Renal cortex interstitium (tissue), 15 donors: Measurements from ENCODE around the gene SLC5A9. TPM values are rescaled to one million over a fixed set of nuclear protein-coding genes. Genes with fewer than 3 reads are reported as not detected.

Source experiments
- DNase-seq, 11 donors: peaks; one replicate each; pipeline ENCODE4 v3.0.0-alpha.2; 2013; ENCODE audit warnings: low read depth in 9 of 11, low spot score in 4 of 11; ENCODE audit errors: extremely low read depth in 1 of 11
- long read RNA-seq, 16 experiments: transcript quantifications; one replicate each; lab custom pipeline, GENCODE V29; 2026
- polyA plus RNA-seq, 3 donors: library from polyadenylated mRNA; unstranded; fragments of 120-200 nt; gene quantifications; one replicate each; pipeline ENCODE4 v1.2.1, GENCODE V29; 2013; ENCODE audit not compliant: insufficient read length in 3 of 3

Gene SLC5A9
- 10 to 100 TPM in 2 of 3 donors, 1 to 10 TPM in 1; 4.6 to 20.4 (median 18.2) TPM for polyA plus RNA-seq
- long read RNA-seq, donor 1, result 0 reads
- long read RNA-seq, donor 2, result 0 reads
- long read RNA-seq, donor 3, partial matches to known transcripts, result 0 of 1 reads
- long read RNA-seq, donor 3, other reads (novel, unspliced or antisense), result 0 of 1 reads
- long read RNA-seq, donor 4, result 0 reads
- long read RNA-seq, donor 5, result 0 reads
- long read RNA-seq, donor 6, result 0 reads
- long read RNA-seq, donor 7, result 0 reads
- long read RNA-seq, donor 8, result 0 reads
- long read RNA-seq, donor 9, result 0 reads
- long read RNA-seq, donor 10, partial matches to known transcripts, result 0 of 1 reads
- long read RNA-seq, donor 10, other reads (novel, unspliced or antisense), result 0 of 1 reads
- long read RNA-seq, donor 11, result 0 reads
- long read RNA-seq, donor 12, result 0 reads
- long read RNA-seq, donor 13, partial matches to known transcripts, result 0 of 1 reads
- long read RNA-seq, donor 13, other reads (novel, unspliced or antisense), result 0 of 1 reads
- long read RNA-seq, donor 14, partial matches to known transcripts, result 0 of 2 reads
- long read RNA-seq, donor 14, other reads (novel, unspliced or antisense), result 0 of 2 reads
- long read RNA-seq, donor 15, result 0 reads
- long read RNA-seq, donor 16, partial matches to known transcripts, result 7 of 10 reads
- long read RNA-seq, donor 16, other reads (novel, unspliced or antisense), result 0 of 10 reads

DNA sequence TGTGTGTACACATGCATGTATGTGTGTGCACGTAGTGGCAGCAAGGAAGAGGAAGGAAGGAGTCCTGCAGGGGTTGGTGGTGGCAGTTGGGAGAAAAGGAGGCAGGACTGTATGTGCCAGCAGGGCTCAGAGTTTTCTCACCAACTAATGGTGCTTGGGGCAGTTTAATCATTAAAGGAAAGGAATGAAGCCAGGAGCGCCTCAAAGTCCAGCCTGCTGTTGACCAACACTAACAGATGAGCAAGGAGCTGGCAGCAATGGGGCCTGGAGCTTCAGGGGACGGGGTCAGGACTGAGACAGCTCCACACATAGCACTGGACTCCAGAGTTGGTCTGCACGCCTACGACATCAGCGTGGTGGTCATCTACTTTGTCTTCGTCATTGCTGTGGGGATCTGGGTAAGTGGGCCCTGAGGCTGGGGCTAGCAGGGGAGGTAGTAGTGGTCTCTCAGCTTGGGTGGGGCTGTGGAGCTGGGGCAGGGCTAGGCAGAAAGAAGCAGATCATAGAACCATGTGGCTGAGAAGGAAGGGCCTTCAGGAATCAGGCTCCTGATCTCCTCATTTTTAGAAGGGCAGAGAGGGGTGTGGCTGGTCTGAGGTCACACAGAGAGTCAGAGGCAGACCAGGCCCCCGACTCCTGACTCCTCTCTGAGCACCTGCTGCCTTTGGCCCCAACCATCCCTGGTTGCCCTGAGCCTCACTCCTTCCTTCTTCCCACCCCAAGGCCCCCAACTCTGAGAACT is at the start of gene SLC5A9:
Gene SLC5A9 (plus strand): TSS at position 216 of the 742 bp plus-strand sequence. CDS start 21 bp downstream, at position 237.
- no peak for DNase-seq

DNA sequence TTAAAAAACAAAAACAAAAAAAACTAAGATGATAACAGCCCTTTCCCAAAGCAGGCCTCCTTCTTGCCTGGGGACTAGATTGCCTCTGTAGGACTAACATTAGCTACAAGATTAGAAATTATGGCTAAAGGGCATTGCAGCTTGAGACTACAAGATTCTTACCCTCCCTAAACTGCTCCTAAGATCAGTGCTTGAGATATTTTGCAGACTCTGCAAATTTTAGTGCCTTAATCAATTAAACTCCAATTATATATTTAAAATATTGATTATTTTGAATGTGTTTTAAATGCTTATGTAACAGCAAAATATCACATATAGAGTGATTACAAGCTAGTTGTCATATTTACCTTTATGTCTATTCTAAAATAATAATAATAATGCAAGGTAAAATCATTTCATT is 47.4 kb upstream of the SLC5A9 start:
- no peak for DNase-seq

DNA sequence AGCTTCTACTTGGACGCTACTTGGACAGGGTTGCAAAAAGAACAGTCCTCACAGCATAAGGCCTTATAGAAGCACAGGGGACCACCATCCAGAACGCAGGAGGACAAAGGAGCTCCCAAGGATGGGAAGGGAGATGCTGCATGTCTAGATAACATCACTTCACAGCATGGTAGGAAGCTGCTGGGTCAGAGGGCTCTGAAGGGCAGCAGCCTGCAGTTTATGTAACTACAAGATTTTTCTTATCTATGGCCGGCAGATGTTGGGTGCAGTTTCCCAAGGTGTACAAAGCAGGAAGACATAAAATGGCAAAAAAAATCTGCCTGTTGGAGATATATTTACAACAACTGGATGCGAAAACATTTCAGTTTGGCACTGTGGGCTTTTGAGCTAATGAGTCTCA is 45.3 kb upstream of the SLC5A9 start:
- peak in 3 of 11 donors; percentile 2 to 14 (median 5) for DNase-seq

DNA sequence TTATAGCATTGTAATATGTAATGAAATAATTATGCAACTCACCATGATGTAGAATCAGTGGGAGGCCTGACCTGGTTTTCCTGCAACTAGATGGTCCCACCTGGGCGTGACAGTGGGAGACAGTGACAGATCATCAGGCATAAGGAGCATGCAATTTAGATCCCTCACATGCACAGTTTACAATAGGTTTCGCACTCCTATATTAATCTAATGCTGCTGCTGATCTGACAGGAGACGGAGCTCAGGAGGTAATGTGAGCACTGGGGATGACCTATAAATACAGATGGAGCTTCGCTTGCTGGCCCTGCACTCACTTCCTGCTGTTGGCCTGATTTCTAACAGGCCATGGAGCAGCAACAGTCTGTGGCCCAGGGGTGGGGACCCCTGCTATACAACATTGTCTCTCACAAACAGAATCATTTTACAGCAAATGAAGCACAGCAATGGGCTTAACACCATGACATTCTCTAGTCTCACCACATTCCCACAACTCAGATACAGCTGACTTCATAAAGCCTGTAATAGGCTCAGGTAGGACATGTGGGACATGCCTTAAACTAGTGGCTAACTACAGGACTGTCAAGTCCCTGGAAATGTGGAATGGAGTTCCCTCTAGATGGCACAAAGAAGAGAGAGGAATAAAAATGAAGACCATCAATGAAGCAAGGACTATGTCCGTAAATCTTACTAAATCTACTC is 40.7 kb upstream of the SLC5A9 start:
- DNase-seq, result no peak

DNA sequence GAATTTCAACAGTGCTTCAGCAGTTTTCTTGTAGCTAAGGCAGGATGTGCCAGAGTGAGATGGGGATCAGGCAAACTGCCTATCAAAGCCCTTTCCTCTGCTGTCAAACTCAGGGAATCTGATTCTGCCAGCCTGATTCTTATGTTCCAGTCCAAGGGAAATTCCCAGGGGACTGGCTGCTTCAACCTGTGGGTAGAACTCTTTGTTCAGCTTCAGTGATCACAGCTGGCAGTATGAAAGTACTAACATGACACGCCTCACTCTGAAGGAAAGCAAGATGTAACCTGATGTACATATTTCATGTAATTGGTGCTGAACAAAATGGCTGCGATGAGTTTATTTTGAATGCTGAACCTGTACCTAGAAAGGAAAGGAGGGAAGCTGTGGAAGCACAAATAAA is 40.1 kb upstream of the SLC5A9 start:
- DNase-seq, result peak in 4 of 11 donors; percentile 11 to 46 (median 26)

DNA sequence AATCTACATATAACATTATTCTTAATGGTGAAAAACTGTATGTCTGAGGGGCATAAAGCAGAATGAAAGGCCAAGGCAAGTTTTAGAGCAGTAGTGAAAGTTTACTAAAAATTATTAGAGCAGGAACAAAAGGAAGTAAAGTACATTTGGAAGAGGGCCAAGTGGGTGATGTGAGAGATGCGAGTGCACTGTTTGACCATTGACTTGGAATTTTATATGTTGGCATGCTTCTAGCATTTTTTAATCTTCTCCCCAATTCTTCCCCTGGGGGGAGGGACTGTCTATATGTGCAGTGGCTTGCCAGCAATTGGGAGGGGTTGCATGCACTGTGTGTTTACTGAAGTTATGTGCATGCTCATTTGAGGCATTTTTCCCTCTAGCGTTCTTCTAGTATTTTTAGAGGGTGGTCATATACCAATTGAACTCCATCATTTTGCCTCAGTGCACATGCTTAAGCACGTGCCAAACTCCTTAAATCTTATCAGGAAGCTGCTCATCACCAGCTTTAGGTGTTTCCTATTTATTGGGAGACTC is 36.1 kb upstream of the SLC5A9 start:
- no peak for DNase-seq

DNA sequence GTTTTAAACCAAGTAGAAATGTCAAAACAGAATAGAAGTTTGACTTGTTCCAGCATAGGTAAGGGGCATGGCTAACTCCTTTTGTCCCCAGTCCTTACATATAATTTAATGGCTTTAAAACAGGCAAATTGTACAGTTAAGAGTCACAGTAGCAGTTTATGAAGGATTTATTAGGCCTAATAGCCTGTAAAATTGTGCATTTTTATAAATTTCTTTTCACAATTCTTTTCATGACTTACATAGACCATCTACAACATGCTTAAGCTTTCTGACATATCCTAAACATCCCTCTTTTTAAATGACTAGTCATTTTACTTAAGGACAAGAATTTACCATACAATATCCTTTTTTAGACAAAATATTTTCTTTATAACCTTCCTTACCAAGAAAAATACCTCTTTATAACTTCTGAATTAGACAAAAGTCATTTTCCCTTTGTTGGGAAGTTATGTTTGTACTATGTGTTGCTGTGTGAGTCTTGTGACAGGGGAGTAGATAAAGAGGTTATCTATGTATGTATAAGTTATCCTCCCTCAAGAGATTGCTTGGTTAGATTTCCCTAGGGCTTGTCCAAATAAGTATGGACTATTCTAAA is 34.5 kb upstream of the SLC5A9 start:
- no peak for DNase-seq

DNA sequence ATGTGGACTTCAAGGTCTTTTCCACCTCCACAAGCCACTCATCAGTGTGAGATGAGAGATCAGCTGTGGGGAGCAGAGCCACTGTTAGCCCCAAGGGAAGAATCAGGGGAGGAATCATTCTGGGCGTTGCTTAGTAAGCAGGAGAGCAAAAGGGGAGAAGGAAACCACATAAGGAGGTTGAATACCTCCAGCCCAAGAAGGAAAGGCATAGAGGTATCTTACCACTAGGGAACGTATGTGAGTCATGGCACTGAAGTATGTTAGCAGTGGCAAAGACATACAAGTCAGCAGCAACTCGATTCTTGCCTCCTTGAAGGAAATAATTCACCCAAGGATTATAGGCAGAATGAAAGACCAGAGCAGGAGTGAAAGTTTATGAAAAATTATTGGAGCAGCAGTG is 31.6 kb upstream of the SLC5A9 start:
- DNase-seq, result no peak

DNA sequence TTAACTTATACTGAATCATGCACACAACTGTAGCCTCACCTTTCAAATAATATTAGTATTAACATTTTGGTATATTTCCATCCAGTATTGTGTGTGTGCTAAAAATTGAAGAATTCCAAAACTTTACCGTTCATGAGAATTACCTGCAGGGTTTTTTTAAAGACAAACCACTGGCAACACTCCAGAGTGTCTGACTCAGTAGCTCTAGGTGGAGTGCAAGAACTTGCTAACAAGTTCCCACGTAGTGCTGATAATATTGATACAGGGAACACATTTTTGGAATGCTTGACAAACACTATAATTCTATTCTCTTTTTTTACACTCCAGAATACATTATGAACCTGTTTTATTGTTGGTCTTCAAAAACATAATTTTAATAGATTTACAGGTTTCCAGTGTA is 27.7 kb upstream of the SLC5A9 start:
- no peak for DNase-seq

DNA sequence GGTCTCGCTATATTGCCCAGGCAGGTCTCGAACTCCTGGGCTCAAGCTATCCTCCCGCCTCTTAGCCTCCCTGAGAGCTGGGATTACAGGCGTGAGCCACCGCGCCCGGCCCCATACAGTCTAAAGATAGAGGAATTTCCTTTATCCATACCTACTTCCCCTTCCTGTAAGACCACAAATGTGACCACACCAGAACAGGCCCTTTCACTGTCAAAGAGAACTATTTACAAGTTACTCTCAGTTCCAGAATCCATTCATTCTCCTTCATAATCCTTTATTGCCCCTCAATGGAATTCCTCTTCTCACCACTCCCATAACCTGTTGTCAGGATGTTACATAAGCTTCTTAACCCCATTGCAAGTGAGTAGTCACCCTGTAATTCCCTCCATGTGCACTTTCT is 26.3 kb upstream of the SLC5A9 start:
- no peak for DNase-seq

DNA sequence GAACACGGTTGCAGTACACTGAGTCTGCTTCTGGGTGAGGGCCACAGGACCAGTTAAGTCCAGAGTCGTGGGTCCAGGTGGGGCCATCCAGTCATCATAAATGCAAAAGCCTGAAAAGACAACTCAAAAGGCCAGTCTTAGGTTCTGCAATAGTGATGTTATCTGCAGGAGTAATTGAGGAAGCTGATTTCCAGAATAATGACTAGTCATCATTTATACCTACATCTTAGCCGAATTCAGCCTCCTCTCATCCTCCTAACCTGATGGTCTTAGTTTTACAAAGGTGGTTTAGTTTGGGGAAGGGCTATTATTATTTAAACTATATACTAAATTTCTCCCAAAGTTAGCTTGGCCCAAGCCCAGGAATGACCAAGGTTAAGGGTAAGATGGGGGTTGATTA is 23.5 kb upstream of the SLC5A9 start:
- no peak for DNase-seq

DNA sequence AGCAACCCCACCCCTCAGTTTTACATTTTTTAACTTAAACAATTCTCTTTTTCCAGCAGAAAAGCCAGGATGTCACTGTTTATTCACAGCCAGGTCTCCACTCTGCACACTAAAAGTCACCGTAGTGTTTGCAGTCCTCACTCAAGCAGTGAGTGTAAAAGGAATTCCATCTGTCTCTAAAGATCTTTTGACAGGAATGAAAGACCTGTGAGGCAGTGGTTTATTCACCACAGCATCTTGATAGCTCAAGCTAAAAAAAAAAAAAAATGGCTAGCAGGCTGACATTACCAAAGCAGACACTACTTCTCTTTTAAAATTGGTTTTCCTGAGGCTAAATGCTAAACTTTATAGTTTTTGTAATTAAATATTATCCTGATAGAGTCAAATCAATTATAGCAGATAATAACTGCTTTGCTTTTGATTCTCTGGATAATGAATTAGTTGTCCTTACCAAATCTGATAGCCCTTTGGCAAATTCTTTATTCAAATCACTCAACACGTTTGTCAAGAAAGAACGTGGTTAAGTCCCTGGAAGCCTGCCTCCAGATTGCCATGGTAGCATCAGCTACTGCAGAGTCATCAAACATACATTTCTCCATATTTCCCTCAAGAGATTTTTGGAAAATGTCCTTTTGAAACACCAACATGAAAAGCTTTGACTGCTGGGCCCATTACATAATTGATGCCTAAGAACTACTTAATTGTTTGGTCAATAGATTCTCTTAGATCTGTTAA is 22.2 kb upstream of the SLC5A9 start:
- no peak for DNase-seq

DNA sequence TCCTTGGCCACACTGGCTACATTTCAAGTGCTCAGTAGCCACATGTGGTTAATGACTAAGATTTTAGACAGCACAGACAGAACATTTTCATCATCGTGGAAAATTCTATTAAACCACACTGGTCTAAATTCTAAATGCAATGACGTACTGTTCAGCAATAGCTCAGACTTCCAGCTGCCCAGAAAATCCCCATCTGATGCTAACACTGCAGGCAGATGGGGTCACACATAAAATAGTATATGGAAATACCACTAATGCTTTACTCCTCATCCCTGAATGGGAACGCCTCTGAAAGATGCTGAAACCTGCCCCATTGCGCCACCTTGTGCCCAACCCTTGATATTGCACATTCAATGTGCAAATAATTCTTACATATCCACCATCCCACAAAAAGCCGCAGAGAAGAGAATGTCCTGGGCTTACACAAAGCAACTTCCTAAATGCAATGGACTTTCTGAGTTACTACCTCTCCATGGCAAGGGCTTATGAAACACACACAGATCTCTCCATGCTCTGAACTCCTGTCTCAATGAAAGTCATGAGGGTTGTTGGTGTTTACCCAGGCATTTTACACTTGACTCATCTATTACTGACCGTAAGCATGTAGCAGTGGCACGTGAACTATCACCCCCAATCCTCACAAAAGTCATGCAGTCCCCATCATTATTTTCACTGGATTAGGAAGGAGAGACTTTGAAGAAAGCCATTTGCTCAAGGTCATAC is 20.3 kb upstream of the SLC5A9 start:
- peak in 10 of 11 donors; percentile 32 to 66 (median 50) for DNase-seq

DNA sequence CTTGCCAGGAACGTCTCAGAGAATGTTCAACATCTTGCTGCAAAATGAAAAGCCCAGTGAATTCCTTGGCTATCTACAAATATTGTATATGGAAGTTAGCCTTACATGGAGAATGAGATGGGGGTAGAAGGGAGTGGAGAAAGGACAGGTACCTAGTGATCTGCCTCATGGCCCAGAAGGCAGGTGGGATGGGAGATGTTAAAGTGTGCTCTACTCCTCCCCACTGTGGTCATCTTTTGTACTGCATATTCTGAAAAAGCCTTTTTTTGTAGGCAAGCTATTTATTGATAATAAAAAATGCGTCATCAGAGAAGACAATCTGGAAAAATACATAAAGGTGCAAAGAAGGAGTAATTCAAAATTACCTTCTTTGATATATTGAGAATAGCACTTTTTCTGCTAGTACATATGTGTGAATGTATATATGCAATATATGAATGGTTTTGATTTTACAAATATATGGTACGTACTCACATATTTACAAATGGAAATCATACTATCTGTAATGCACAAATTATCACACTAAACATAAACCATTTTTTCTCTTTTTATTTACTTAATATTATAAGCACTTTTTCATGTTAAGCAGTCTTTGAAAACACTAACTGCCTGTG is 19.1 kb upstream of the SLC5A9 start:
- peak in 4 of 11 donors; percentile 10 to 32 (median 22) for DNase-seq

DNA sequence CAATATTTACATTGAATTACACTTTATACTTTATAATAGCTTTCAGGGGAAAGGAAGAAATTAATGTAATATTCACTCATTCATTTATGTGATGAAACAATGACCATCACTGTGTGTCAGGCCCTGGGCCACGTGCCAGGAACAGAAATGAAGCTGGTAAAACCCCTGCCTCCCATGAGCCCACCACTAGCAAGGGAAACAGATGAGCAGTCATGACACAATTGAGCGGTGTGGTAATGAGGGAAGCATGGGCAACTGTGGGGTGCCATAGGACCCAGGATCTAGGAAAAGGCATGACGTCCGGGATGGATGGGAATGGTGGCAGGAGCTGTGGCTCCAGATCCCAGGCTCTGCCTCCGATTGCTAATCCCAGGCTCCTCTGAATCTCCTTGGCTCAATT is 17.0 kb upstream of the SLC5A9 start:
- DNase-seq, result no peak

DNA sequence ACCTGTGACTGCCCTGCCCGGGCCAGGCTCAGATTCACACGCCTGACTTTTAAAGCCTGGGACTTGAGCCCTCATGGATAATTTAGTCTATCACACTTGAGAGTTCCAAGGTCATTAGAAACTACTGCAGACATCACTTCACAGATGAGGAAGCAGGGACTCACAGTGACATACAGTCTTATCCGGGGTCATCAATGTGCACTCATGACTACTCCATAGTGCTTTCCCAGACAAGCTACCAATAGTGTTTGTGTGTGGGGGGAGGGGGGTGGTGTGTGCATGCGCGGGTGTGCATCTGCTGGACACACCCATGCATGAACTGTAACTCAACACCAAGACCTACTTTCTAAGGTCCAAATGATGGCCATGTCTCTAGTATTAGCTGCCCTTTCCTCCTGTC is 16.1 kb upstream of the SLC5A9 start:
- DNase-seq, result peak in 2 of 11 donors; percentile 14 to 32

DNA sequence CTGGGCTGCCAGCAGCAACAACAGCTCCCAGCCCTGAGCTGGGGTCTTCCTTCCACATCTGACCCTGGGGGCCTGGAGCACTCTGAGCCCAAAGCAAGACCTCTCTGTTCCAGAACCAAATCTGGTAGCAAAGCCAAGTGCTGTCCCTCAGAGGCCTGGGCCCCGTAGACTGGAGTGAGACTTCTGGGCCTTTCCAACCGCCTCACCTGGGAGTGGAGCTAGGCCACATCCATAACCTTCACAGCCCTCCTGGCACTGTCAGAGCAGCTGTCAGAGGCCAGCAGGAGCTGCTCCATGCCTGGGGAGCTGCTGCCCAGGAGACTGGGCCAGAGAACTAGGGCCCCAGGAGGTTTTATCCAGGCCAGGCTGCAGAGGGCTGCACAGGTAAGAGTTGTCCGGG is 15.4 kb upstream of the SLC5A9 start:
- no peak for DNase-seq
